GM23338 (cell line): ENCODE measurements around the gene NPIPB2.

Experiments used
- EZH2phosphoT487 ChIP-seq: fragments of 200-600 bp; sonication (generic); IDR thresholded peaks from one replicate; pipeline ENCODE4 v1.8.1; 2018; ENCODE audit warnings: antibody characterized with exemption; ENCODE audit not compliant: unreplicated experiment
- JUNB ChIP-seq: IDR thresholded peaks from one replicate; pipeline ENCODE4 v1.6.1; 2016; ENCODE audit warnings: antibody characterized with exemption; ENCODE audit not compliant: unreplicated experiment
- POLR2AphosphoS5 ChIP-seq: IDR thresholded peaks from 2 replicates; pipeline ENCODE4 v1.6.1; 2016; ENCODE audit warnings: antibody characterized with exemption, low read depth
- TF ChIP-seq, protein P1 (sequence below), 2 experiments: fragments of 200-600 bp in 1 of 2; sonication (generic) in 1 of 2; conservative IDR thresholded peaks; 2 replicates each; pipeline versions ENCODE4 v1.5.1 to v1.6.1; 2016 to 2017; ENCODE audit warnings: antibody characterized with exemption in 2 of 2, low read depth in 2 of 2, mild to moderate bottlenecking in 2 of 2, moderate library complexity in 1 of 2

DNA sequence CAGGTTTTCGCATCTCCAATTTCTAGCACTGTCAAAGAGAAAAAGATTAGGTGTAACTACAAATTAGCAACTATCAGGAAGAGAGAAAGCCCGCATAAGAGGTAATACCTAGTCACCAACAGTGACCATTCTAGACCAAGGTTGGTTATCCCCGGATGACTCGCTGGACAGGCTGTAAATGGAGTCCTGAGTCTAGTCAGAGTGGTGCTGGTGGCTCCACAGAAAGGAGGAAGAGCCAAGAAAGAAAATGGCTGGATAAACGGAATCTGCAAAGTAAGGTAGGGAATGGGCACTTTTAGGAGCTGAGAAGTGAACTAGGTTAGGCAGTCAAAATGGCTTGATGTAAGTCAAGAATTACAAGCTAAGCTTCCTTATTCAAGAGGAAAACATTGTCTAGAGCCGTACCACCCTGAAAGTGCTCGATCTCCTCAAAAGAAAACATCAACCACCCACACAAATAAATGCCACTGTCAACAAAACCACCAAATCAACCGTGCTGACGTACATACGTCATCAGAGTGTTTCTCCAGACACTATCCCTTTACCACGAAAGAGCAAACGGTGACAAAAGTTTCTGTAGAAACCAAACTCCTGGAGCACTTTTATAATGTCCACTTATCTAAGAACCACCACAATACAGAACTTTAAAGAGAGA is 28.3 kb downstream of the NPIPB2 start:
- TF ChIP-seq, protein P1, sequence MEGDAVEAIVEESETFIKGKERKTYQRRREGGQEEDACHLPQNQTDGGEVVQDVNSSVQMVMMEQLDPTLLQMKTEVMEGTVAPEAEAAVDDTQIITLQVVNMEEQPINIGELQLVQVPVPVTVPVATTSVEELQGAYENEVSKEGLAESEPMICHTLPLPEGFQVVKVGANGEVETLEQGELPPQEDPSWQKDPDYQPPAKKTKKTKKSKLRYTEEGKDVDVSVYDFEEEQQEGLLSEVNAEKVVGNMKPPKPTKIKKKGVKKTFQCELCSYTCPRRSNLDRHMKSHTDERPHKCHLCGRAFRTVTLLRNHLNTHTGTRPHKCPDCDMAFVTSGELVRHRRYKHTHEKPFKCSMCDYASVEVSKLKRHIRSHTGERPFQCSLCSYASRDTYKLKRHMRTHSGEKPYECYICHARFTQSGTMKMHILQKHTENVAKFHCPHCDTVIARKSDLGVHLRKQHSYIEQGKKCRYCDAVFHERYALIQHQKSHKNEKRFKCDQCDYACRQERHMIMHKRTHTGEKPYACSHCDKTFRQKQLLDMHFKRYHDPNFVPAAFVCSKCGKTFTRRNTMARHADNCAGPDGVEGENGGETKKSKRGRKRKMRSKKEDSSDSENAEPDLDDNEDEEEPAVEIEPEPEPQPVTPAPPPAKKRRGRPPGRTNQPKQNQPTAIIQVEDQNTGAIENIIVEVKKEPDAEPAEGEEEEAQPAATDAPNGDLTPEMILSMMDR (conservative IDR thresholded peaks at IDR 0.05; ENCODE audit: low read depth in 2 of 2), result no peak
- TF ChIP-seq EZH2phosphoT487, result no peak
- TF ChIP-seq POLR2AphosphoS5, result no peak
- no peak for TF ChIP-seq JUNB
